GM23338 (cell line): ENCODE results near the gene NHS. TPM values are rescaled to one million over a fixed set of nuclear protein-coding genes. Genes with fewer than 3 reads are reported as not detected.

Source experiments
- ATAC-seq: fragments of 200-7000 bp; cut with Tn5 transposase; 3 replicates; pipeline ENCODE4 v1.9.1; 2020
- DNase-seq: peaks from one replicate; pipeline ENCODE4 v3.0.0-alpha.2; 2015; ENCODE audit warnings: low spot score
- H2AFZ ChIP-seq: fragments of 200-600 bp; sonication (generic); 2 replicates; pipeline ENCODE4 v1.8.0; 2016; ENCODE audit warnings: antibody characterized with exemption, mild to moderate bottlenecking, moderate library complexity
- H3F3A ChIP-seq: fragments of 200-600 bp; sonication (generic); replicated peaks from 2 replicates; pipeline ENCODE4 v1.8.0; 2017; ENCODE audit warnings: antibody characterized with exemption, mixed run types, low read depth
- H3K27ac ChIP-seq: fragments of 200-600 bp; sonication (generic); 2 replicates; pipeline ENCODE4 v1.6.1; 2016; ENCODE audit warnings: low read depth
- H3K27me3 ChIP-seq: fragments of 200-600 bp; sonication (generic); 2 replicates; pipeline ENCODE4 v1.8.0; 2016; ENCODE audit warnings: mild to moderate bottlenecking, mixed run types, moderate library complexity; ENCODE audit not compliant: insufficient read depth
- H3K36me3 ChIP-seq: fragments of 200-600 bp; sonication (generic); 2 replicates; pipeline ENCODE4 v1.8.0; 2016; ENCODE audit warnings: mild to moderate bottlenecking; ENCODE audit not compliant: insufficient read depth
- H3K4me1 ChIP-seq: fragments of 200-600 bp; sonication (generic); 2 replicates; pipeline ENCODE4 v1.8.0; 2016; ENCODE audit warnings: mild to moderate bottlenecking, moderate library complexity; ENCODE audit not compliant: insufficient read depth
- H3K4me2 ChIP-seq: fragments of 200-600 bp; sonication (generic); 2 replicates; pipeline ENCODE4 v1.7.1; 2017; ENCODE audit warnings: mixed run types
- H3K4me3 ChIP-seq: fragments of 200-600 bp; sonication (generic); 2 replicates; pipeline ENCODE4 v1.6.1; 2016; ENCODE audit warnings: mixed run types
- H3K79me2 ChIP-seq: fragments of 200-600 bp; sonication (generic); replicated peaks from 2 replicates; pipeline ENCODE4 v1.8.0; 2017; ENCODE audit warnings: mild to moderate bottlenecking; ENCODE audit not compliant: insufficient read depth
- H3K9me2 ChIP-seq: fragments of 200-600 bp; sonication (generic); 2 replicates; pipeline ENCODE4 v1.8.0; 2017; ENCODE audit not compliant: insufficient read depth
- H4K20me1 ChIP-seq: fragments of 200-600 bp; sonication (generic); replicated peaks from 2 replicates; pipeline ENCODE4 v1.8.0; 2017; ENCODE audit warnings: mild to moderate bottlenecking; ENCODE audit not compliant: insufficient read depth
- H3K27ac Mint-ChIP-seq: 2 replicates; pipeline ENCODE4 v1.8.0; 2020; ENCODE audit warnings: inconsistent platforms, mild to moderate bottlenecking, moderate library complexity, mixed read lengths
- H3K27me3 Mint-ChIP-seq: 3 replicates; pipeline ENCODE4 v1.8.0; 2022; ENCODE audit warnings: low read depth, mild to moderate bottlenecking, moderate library complexity, mixed read lengths, inconsistent platforms; ENCODE audit not compliant: insufficient read depth, poor library complexity
- H3K36me3 Mint-ChIP-seq: 3 replicates; pipeline ENCODE4 v1.8.0; 2021; ENCODE audit warnings: low read depth, mild to moderate bottlenecking, inconsistent platforms, moderate library complexity, mixed read lengths
- H3K4me1 Mint-ChIP-seq: 3 replicates; pipeline ENCODE4 v1.8.0; 2020; ENCODE audit warnings: mild to moderate bottlenecking, inconsistent platforms, mixed read lengths
- H3K4me3 Mint-ChIP-seq: 3 replicates; pipeline ENCODE4 v1.8.0; 2021; ENCODE audit warnings: moderate library complexity, mild to moderate bottlenecking, inconsistent platforms, mixed read lengths
- H3K9me3 Mint-ChIP-seq: 3 replicates; pipeline ENCODE4 v1.8.0; 2020; ENCODE audit warnings: moderate library complexity, mild to moderate bottlenecking, inconsistent platforms, mixed read lengths
- CREB1 ChIP-seq: fragments of 250-450 bp; sonication (Bioruptor Pico); IDR thresholded peaks from 2 replicates; pipeline ENCODE4 v1.5.0; 2020; ENCODE audit warnings: low read depth, mild to moderate bottlenecking, moderate library complexity
- EZH2 ChIP-seq: fragments of 200-600 bp; sonication (generic); IDR thresholded peaks from one replicate; pipeline ENCODE4 v1.8.0; 2017; ENCODE audit warnings: antibody characterized with exemption, mild to moderate bottlenecking, low read depth; ENCODE audit not compliant: unreplicated experiment
- EZH2phosphoT487 ChIP-seq: fragments of 200-600 bp; sonication (generic); IDR thresholded peaks from one replicate; pipeline ENCODE4 v1.8.1; 2018; ENCODE audit warnings: antibody characterized with exemption; ENCODE audit not compliant: unreplicated experiment
- JUNB ChIP-seq: IDR thresholded peaks from one replicate; pipeline ENCODE4 v1.6.1; 2016; ENCODE audit warnings: antibody characterized with exemption; ENCODE audit not compliant: unreplicated experiment
- POLR2AphosphoS5 ChIP-seq: IDR thresholded peaks from 2 replicates; pipeline ENCODE4 v1.6.1; 2016; ENCODE audit warnings: antibody characterized with exemption, low read depth
- REST ChIP-seq: IDR thresholded peaks from one replicate; pipeline ENCODE4 v1.6.1; 2018; ENCODE audit warnings: antibody characterized with exemption; ENCODE audit not compliant: unreplicated experiment
- STAT1 ChIP-seq: IDR thresholded peaks from one replicate; pipeline ENCODE4 v1.6.1; 2016; ENCODE audit warnings: antibody characterized with exemption; ENCODE audit not compliant: unreplicated experiment
- ZNF462 ChIP-seq: fragments of 250-450 bp; sonication (Bioruptor Pico); IDR thresholded peaks from 2 replicates; pipeline ENCODE4 v1.5.0; 2020; ENCODE audit warnings: mild to moderate bottlenecking, moderate library complexity
- polyA plus RNA-seq: library from polyadenylated mRNA; unstranded; fragments of >200 nt; fragmentation: Nextera tagmentation; extraction: Ambion mirVana; gene quantifications from 2 replicates; pipeline ENCODE4 v1.2.1, GENCODE V29; 2016
- total RNA-seq: library from RNA; depleted of rRNA; stranded (reverse); fragments of >200 nt; shearing (Covaris generic); gene quantifications from 2 replicates; pipeline ENCODE4 v1.2.3, GENCODE V29; 2014
- TF ChIP-seq, protein P1 (sequence below), 2 experiments: fragments of 200-600 bp in 1 of 2; sonication (generic) in 1 of 2; conservative IDR thresholded peaks; 2 replicates each; pipeline versions ENCODE4 v1.5.1 to v1.6.1; 2016 to 2017; ENCODE audit warnings: antibody characterized with exemption in 2 of 2, low read depth in 2 of 2, mild to moderate bottlenecking in 2 of 2, moderate library complexity in 1 of 2

Gene NHS
- total and polyA plus RNA-seq, 2 experiments from 2014 or later, result 1.8 to 8.2 TPM

GRCh38 chrX:17377795-17378194 lies 2.8 kb downstream of the NHS start:
- no peak for ATAC-seq
- TF ChIP-seq, protein P1, sequence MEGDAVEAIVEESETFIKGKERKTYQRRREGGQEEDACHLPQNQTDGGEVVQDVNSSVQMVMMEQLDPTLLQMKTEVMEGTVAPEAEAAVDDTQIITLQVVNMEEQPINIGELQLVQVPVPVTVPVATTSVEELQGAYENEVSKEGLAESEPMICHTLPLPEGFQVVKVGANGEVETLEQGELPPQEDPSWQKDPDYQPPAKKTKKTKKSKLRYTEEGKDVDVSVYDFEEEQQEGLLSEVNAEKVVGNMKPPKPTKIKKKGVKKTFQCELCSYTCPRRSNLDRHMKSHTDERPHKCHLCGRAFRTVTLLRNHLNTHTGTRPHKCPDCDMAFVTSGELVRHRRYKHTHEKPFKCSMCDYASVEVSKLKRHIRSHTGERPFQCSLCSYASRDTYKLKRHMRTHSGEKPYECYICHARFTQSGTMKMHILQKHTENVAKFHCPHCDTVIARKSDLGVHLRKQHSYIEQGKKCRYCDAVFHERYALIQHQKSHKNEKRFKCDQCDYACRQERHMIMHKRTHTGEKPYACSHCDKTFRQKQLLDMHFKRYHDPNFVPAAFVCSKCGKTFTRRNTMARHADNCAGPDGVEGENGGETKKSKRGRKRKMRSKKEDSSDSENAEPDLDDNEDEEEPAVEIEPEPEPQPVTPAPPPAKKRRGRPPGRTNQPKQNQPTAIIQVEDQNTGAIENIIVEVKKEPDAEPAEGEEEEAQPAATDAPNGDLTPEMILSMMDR (conservative IDR thresholded peaks at IDR 0.05; ENCODE audit: low read depth in 2 of 2), result no peak
- no peak for TF ChIP-seq REST
- TF ChIP-seq EZH2, result no peak
- no peak for TF ChIP-seq ZNF462
- no peak for TF ChIP-seq JUNB
- no peak for TF ChIP-seq POLR2AphosphoS5
- TF ChIP-seq EZH2phosphoT487, result no peak
- TF ChIP-seq STAT1, result no peak
- no peak for TF ChIP-seq CREB1 (CRISPR knock-in tag)
- Histone ChIP-seq H3K36me3 (no peaks in the 10 kb centered on the region), H4K20me1 (peaks cover 4% of the 10 kb centered on the region; the same call in 1 of the 2 replicates), H3K9me2 (no peaks in the 10 kb centered on the region), H2AFZ (0 out of 2 replicates have a peak overlapping the region, but pooled peaks have one; percentile 63), H3K79me2 (no peaks in the 10 kb centered on the region), H3F3A (no peaks in the 10 kb centered on the region), H3K4me2 (peak overlapping the region; percentile 88), H3K27me3 (peaks cover 33% of the 10 kb centered on the region), H3K27ac (no peak overlapping the region), H3K4me1 (peaks cover 12% of the 10 kb centered on the region; the same call in 1 of the 2 replicates), H3K4me3 (peak overlapping the region; percentile 65)
- Mint-ChIP-seq H3K4me3 (peak overlapping the region; percentile 74), H3K27ac (no peak overlapping the region), H3K9me3 (peaks cover 20% of the 10 kb centered on the region), H3K4me1 (peaks cover 8% of the 10 kb centered on the region), H3K27me3 (peaks cover 29% of the 10 kb centered on the region), H3K36me3 (peaks cover 26% of the 10 kb centered on the region)
- no peak for DNase-seq
